GM18499 (cell line): ENCODE results near the gene LRP1B.

ENCODE experiments used
- ATAC-seq: cut with Tn5 transposase; IDR thresholded peaks from one replicate; pipeline ENCODE4 v1.9.1; 2021; ENCODE audit warnings: moderate number of reproducible peaks; ENCODE audit not compliant: insufficient read depth, unreplicated experiment

Gene LRP1B

DNA sequence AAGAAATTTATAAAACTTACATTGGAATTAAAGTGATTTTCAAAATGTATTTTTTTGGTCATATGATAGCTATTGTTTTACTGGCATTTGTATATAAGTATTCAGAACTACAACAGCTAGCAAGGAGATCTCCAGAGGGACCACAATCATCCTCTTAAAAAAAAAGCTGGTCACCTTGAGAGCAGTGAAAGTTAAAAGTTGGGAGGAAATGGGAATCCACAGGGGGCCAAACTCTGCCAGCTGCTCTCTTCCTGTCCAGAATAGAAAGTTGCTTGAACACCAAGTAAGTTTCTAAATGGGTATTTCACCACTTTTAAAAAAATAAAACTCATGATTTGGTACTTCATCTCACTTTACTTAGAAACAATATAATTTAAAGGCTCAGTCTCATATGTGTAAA, 1025.1 kb downstream of the LRP1B start:
- no peak for ATAC-seq

DNA sequence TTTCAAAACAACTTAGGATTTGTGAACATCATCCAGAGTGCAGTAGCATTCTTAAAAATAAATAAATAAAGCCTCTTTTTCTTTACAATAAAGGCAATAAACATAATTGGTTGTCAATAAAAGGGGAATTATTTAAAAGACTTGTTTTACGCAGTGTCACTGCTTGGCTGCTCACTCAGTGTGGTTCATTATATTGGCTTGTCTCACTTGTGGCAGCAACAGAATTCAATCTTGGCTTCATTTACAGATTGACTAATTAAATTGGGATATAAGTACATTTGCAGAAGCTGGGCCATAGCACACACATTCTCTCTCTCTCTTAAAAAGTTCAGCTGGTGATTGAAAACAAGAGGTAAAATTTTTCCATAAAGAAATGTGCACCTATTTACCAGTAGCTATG, 1027.6 kb downstream of the LRP1B start:
- ATAC-seq = no peak

- ATAC-seq = no peak
These were observed 1051.6 kb downstream of the LRP1B start for GRCh38 chr2:141079231-141079630.

- ATAC-seq = no peak
These were observed 1055.1 kb downstream of the LRP1B start for GRCh38 chr2:141075753-141076152.

- ATAC-seq = no peak
These were observed 1062.6 kb downstream of the LRP1B start for GRCh38 chr2:141068053-141068682.

DNA sequence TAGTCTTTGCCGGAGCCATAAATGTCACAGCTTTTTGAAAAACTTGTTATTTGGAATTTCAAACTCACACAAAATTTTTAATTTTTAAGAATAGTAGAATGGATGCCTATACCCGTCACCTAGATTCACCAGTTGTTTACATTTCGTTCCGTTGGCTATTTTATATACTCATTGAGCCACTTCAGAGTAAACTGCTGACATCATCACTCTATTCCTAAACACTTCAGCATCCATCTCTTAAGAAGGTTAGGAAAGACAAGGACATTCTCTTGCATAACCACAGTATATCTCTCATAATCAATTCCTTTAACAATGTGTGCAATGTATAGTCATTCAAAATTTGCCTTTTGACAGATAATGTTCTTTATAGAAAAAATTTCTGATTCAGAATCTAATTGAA, 1065.8 kb downstream of the LRP1B start:
- no peak for ATAC-seq

GRCh38 chr2:141063406-141063805, 1067.4 kb downstream of the LRP1B start:
- ATAC-seq = no peak

- ATAC-seq = no peak
These were observed 1068.4 kb downstream of the LRP1B start for GRCh38 chr2:141062443-141062842.

DNA sequence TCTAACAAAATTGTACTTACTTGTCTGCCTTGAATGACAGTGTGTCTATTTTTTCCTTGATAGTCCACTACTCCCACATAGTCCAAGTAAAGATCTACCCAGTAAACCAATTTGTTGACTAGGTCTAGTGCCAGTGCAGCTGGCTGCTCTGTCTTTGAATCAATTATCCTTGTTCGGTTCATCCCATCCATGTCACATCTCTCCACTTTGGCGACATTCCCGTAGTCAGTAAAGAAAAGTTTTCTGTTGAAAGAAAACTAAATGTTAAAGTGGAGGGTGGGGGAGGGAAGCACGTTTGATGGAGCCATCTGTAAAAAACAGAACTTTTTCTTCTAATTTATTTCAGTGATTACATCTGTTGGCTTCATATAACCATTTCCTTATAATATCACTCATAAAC, 1068.8 kb downstream of the LRP1B start:
- no peak for ATAC-seq

GRCh38 chr2:141058556-141058955, 1072.3 kb downstream of the LRP1B start:
- ATAC-seq = no peak

- no peak for ATAC-seq
These were observed 1075.3 kb downstream of the LRP1B start for GRCh38 chr2:141055531-141055930.

GRCh38 chr2:141048951-141049350, 1081.9 kb downstream of the LRP1B start:
- ATAC-seq = no peak

DNA sequence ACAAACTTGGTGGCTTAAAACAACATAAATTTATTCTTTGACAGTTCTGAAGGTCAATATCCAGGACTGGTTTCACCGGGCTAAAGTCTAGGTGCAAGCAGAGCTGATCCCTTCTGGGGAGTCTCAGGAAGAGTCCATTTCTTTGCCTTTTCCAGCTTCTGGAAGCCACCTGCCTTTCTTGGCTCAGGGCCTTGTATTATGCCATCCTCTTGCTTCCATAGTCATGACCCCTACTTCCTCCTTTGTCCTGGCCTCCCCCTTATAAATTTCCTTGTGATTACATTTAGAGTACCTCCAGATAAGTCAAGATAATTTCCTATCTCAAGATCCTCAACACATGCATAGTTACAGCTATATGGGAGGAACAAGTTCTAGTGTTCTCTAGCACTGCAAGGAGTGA, 1089.5 kb downstream of the LRP1B start:
- ATAC-seq = no peak

- no peak for ATAC-seq
These were observed 1092.5 kb downstream of the LRP1B start for GRCh38 chr2:141038341-141038740.

GRCh38 chr2:141037361-141037760, 1093.5 kb downstream of the LRP1B start:
- no peak for ATAC-seq

DNA sequence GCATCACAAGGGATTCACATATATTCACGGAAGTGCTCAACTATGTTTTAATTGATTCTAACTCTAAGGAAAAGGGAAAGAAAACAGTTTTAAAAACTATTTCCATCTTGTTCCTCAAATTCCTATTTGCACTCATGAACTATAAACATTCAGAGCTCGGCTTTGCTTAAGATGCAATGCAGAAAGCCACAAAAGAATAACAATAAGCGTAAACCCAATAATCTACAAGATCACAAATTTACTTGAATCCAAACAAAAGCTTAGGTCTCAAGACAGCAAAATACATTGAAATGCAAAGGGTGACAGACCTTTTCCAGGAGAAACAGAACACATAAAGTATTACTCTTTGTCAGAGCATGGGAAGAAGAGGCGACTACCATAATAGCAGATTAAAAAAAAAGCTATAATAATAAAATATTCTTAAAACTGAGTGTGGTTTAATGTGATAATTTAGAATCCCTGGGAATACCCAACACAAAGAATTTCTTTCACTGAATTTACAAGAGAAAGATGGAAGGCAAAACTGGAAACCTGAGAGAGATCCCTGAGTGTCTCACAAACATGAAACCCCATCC, 1094.9 kb downstream of the LRP1B start:
- no peak for ATAC-seq

- ATAC-seq = no peak
These were observed 1101.3 kb downstream of the LRP1B start for GRCh38 chr2:141029428-141030078.

DNA sequence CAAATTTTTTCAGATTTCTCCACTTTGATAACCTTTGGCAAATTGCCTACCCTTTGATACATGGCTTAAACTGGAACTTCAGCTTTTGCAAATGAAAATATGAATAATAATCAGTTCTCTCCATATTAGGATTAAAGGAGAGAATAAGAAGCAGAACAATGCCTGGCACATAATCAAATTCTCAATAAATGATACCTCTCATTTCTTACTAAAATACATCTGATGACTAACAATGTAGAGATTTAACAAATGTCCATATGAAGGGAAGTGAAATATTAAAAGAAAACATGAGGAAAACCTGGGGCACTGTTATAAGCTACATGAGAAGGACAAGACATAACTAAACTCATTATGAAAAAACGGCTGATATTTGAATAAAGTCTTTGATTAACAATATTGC, 1103.6 kb downstream of the LRP1B start:
- ATAC-seq = no peak

GRCh38 chr2:141021611-141022010, 1109.2 kb downstream of the LRP1B start:
- ATAC-seq = no peak

DNA sequence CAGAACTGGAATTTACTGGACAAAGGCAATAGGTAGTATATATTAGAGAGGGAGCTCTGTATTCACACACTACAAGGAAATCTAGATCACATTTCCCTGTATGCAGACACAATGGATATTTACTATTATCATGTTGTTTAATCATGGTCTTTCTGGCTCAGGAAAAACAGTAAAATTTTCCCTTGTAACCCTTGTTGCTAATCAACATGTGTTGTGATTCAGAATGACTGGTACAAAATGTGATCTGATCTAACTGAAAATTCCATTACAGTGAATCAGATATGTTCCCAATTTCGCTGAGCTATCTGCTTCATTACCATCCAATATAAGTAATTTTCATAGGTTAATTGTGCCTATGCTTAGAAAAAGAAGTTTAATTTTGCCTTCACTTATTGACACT, 1109.7 kb downstream of the LRP1B start:
- ATAC-seq = no peak

DNA sequence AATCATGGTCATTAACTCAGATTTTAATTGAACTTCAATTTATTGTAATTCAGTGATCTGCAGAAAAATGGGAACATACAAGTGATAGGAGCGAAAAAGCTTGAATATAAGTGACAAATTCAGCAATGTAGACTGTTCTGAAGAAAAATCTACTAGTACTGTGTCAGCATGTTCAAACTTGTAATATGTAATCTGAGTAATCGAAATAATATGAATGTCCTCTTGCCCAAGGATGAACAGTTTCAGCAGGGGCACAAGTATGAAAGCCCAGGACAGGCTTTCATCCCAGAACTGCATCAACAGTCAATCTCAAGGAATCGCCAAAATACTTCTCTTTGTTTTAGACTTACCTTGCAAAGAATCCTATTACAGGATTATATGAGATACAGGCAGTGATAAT, 1110.5 kb downstream of the LRP1B start:
- ATAC-seq = no peak
